GM12892 (cell line): ENCODE results near the gene KCNH5.

Experiments
- POLR2A ChIP-seq: IDR thresholded peaks from 2 replicates; pipeline ENCODE4 v1.6.1; 2011; ENCODE audit warnings: low read depth, low read length, control low read depth
- POLR2AphosphoS5 ChIP-seq: IDR thresholded peaks from 2 replicates; pipeline ENCODE4 v1.6.1; 2011; ENCODE audit warnings: low read depth, low read length, control low read depth
- TAF1 ChIP-seq: IDR thresholded peaks from 2 replicates; pipeline ENCODE4 v1.6.1; 2011; ENCODE audit warnings: low read depth, mild to moderate bottlenecking, control low read depth, low read length, borderline replicate concordance

DNA sequence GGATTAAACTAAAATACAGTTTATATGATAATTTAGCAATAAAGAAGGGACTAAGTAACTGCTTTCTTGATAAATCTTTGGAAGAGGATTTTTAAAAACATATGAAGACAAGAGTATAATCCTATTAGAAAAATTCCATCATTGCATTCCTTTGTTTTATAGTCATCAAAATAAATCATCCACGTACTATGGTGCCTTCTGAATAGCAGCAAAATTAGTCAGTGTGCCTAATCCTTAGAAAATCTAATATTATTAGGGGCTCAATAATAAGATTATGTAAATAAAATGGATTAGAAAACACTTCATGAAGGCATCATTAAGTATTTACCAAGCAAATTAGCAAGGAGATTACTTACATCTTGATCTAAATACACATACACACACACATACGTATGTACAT is 102.1 kb downstream of the KCNH5 start:
- TF ChIP-seq POLR2A (no peak), TAF1 (no peak), POLR2AphosphoS5 (no peak)
